DMS79 (cell line): ENCODE data around the gene TEX44.
"Not testable (repeated sequence)": the region's sequence is repeated elsewhere in the genome, so short reads cannot be mapped to it uniquely, and the experiment has no call there.

ENCODE experiments used
- DNase-seq: peaks from one replicate; lab custom pipeline; 2025; lab: John Stamatoyannopoulos, UW

TEX44 gene

DNA sequence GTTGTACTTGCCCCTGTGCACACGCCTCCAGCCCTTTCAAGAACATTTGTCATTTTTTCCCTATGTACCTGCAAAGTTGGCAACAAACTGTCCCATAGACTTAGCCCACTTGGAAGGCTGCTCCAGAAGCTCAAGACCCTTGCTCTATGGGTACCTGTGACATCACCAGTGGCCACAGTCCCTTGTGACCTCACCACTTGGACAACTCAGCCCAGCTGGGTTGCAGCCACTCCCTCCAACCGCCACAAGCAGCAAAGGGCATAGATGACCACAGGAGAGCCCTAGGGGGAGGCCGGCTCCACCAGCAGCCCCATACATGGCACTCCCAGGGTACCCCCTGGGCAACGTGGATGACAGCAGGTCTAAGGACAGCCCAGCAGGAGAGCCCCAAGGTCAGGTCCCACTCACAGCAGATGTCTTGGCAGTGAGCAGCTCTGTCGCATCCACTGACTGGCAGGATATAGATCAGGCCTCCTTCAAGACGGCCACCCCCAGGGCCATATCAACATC lies at the start of gene TEX44:
TEX44 (plus strand) TSS at position 229 of the 510 bp plus-strand sequence; CDS start at position 317, 88 bp downstream.
- no peak for DNase-seq

DNA sequence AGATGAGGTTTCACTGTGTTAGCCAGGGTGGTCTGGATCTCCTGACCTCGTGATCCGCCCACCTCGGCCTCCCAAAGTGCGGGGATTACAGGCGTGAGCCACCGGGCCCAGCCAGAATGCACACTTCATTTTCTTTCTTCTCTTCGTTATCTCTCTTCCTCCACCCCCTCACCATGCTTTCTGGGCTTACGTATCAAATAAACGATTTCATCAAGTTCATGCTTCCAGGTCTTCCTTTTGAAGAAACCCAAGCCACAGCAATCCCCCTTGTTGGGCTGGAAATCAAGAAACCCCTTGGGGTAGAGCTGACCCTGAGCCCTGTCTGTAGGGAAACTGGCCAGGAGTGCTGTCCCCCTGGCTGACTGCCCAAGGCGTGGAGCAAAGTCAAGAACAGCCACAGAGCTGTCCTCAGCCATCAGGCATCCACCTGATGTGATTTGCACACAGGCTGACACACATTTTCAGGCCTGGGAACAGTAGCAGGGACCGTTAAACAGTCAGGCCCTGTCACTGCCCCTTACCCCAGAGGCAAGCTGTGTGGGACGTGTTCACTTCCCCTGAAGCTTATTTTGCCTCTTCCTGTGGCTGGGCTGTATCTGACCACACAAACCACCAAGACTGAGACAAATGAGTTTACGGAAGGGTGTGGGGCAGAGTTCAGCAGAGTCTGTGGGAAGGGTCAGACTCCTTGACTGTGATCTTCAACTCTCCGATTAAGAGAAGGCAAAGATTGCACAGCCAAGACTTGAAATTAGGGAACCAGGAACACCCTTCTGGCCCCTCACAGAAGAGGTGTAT lies 47.4 kb upstream of the TEX44 start:
- no peak for DNase-seq

DNA sequence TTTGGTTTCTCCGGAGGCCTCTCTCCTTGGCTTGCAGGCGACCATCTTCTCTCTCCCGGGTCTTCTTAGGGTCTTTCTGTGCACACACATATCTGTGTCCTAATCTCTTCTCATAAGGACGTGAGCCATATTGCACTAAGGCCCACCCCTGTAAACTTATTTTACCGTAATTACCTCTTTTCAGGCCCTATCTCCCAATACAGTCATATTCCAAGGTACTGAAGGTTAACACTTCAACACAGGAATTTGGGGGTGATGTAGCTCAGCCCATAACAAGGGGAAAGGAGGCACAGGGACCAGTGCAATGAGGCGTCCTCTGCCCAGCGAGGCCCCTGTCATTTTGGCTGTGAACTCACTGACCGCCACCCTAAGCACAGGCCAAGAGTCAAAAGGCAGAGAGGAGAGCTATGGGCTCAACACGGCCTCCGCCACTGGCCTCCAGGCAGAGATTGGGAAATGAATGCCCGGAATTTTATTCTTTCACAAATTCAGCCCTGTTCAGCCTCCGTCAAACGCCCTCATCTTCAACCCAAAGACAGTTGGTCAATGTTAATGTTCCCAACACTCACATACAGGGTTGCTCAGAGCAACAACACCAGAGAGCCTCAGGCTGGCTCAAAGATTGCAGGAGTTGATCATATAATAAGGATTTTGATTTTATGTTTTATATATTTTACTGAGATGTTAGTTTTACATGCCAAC lies 46.5 kb upstream of the TEX44 start:
- DNase-seq: no peak

DNA sequence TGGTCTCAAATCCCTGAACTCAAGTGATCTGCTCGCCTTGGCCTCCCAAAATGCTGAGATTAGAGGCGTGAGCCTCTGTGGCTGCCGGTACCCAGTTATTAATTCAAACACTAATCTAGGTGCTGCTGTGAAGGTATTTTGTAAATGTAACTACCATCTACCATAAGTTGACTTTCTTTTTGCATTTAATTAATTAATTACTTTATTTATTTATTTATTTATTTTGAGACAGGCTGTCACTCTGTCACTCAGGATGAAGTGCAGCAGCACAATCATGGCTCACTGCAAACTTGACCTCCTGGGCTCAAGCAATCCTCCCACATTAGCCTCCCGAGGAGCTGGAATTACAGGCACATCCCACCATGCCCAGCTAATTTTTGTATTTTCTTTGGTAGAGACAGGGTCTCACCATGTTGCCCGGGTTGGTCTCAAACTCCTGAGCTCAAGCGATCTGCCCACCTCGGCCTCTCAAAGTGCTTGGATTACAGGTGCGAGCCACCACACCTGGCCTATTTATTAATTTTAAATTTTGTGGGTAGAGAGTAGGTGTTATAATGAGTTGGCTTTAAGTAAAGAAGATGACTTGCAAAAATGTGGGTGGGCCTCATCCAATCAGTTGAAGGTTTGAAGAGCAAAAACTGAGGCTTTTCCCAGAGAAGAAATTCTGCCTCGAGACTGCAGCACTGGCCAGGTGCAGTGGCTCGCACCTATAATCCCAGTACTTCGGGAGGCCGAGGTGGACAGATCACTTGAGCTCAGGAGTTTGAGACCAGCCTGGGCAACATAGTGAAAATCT lies 45.2 kb upstream of the TEX44 start:
- DNase-seq: no peak

DNA sequence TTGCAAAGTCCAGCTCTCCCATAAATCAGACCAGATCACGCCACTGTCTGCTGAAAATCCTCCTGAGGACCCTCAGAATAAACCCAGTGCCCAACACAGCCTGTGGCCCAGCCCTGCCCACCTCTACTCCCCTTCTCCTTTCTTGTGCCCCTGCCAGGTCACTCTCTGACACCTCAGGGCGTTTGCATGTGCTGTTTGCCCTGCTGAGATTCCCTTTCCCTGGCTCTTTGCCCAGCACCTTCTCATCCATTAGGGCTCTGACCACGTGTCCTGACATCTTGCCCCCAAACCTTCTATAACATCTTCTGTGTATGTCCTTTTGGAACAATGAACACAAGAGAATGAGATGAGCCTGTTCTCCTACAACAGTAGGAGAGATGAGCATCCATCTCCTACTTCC lies 43.9 kb upstream of the TEX44 start:
- DNase-seq: no peak

DNA sequence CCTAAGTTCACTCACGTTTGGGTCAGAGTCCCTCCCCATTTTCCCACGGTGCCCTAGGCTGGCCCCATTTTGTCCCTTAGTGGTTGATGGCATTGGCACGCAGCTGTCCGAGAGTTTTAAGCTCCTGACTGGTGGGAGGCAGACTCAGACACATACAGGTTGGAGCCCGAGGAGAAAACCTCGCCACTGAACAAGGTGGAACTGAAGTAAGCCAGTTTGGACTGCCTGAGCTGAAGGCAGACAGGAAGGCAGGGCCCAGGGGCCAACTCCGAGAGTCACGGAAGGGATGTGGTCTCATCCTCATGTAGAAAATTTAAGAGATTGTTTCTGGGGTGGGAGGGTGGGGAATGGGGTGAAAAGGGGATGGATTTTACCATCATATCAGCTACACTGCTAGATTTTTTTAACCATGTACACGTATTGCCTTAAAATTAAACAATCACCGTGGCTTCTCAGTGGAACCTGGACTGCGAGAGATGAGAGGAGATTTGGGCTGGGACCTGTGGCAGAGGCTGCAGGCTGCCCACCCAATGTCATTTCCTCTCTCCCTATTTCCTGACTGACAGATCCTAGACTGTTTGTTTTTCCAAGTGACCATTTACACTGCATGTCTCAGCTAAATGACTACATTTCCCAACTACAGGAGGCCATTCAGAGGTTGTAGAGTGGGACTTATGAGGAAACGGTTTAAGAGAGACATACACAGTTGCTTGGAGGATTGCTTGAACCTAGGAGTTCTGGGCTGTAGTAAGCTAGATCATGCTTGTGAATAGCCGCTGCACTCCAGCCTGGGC lies 43.0 kb upstream of the TEX44 start:
- no peak for DNase-seq

DNA sequence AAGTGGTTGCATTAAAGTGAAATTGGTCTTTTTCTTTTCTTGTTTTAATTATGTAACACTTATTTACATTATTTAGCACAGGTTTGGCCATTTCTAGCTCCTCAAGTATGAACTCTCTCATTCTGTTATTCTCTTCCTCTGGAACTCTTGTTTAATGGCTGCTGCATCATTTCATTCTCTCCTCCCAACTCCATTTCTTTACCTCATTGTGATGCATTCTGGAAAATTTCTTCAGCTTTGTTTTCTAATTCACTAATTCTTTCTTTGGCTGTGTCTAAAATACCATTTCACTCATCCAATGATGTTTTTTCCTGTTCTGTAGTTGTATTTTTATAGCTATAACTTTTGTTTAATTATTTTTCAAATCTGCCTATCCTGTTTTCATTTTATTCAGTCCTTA lies 39.9 kb upstream of the TEX44 start:
- DNase-seq: no peak

DNA sequence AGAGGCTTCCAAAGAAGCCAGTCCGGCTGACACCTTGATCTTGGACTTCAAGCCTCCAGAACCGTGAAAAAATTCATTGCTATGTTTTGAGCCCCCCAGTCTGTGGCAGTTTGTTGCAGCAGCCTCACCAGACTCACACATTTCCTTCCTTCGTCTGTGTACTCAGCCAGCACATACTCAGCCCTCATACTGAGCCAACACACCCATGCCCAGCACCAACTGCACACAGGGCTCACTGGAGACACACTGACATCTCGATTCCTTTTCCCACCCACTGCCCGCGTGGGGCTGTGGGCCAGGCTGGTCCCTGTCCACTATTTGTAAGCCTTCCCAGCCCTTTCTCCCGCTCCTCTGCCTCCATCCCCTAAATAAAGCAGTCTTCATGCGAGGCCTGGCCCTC lies 38.3 kb upstream of the TEX44 start:
- no peak for DNase-seq

DNA sequence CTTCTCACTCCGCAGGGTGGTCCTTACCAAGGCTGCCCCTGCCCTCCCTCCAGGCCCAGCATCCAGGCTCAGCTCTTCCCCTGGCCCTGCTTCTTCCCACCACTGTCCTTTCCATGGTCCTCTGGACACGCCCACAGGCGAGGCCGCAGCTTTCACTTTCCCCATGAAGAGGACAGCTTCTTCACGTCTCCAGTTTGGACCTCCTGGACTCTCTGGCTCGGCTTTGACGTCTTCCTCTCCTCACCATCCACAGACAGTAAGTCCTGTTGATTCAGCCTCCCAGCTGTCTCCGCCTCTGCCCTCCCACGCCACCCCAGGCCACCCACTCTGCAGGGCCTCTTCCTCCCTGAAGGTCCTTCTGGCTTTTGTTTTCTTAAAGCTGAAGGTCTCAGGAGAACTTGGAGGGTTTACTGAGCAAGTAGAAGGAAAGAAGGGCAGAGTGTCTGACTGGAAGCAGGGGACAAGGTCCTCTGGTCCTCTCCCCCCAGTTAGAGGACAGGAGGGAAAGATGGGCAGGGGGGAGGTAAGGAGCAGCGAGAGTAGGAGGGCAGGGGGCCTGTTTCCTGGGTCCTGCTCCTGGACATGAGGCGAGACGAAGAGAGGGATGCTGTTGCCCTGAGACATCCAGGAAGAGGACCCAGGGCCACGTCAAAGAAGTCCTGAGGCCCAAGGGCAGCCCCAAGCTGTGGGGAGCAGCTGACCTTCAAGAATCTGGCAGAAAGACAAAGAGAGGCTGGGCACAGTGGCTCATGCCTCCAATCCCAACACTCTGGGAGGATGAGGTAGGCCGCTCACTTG lies 37.7 kb upstream of the TEX44 start:
- DNase-seq: no peak

DNA sequence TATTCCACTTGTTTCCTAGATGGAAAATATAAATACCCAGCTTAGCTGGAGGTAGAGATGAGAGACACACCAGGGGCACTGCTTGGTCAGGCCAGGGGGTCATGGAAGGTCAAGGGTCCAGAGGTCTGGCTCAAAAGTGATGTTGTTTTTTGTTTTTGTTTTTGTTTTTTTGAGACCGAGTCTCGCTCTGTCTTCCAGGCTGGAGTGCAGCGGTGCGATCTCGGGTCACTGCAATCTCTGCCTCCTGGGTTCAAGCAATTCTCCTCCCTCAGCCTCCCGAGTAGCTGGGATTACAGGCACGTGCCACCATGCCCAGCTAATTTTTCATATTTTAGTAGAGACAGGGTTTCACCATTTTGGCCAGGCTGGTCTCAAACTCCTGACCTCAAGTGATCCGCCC lies 36.2 kb upstream of the TEX44 start:
- not testable (repeated sequence) for DNase-seq

DNA sequence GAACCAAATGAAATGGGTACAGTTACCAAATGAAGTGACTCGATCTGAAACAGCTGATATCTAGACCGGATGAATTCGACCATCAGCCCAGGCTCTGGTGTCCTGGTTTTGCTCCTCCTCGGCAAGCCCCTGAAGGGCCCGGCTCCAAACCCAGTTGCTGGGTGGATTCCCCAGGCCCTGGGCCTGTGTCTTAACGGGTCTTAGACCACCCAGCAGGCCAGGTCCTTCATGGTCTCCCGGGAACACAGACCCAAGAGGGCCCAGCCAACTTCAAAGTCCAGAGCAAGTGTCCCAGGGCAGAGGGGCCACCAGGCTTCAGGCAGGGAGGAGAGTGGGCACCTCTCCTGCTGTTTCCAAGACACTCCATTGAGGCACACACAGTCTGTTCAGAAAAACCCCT lies 35.7 kb upstream of the TEX44 start:
- no peak for DNase-seq

DNA sequence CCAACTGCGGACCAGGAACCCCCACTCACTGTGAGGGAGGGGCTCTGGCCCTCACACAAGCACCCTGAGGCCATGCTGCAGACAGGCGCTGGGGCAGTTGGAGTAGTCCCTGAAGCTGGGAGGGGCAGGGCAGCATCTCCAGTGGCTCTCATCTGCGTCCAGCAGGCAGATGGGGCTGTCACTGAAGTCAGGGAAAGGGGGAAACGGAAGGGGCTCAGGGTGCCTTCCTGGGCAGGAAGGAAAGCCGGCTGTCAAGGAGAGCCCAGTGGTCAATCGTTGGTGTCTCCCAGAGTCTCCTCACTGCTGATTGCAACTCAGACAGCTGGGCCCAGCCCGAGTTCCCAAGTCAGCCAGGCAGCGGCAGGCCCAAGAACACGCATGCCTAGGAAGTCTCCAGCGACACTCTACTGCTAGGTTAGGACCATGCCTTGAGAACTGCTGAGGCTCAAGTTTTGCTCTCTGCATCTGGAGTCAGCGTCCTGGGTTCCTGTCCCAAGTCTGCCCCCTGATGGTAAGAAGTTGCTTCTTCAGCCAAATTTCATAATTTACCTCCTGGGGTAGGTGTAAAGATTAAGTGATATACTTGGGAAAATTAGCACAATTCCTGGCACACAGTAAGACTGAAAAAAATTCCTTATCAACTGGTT lies 35.0 kb upstream of the TEX44 start:
- no peak for DNase-seq

DNA sequence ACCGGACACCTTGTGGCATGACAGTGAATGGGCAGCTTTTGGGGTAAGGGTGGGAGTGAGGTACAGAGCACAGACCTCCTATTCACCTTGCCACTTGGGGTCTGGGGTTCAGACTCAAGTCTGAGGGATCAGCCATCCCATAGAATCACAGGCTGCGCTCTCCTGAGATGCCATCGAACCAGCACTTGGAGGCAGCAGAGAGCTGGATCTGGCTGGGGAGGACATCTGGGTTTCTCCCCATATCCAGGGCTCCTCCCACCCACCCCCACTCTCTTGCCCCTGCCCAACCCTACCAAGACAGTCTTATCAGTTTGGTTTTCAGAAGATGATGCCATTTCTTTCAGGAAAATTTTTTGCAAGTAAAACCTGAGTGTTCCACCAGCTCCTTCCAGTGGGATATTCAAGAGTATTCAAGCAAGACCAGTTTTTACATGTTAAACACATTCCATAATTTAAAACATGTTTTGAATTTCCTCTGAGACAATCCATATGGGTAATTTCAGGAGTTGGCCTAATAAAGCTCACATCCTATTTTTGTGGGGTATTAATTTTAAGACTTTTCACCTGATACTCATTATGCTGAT lies 29.2 kb upstream of the TEX44 start:
- no peak for DNase-seq

DNA sequence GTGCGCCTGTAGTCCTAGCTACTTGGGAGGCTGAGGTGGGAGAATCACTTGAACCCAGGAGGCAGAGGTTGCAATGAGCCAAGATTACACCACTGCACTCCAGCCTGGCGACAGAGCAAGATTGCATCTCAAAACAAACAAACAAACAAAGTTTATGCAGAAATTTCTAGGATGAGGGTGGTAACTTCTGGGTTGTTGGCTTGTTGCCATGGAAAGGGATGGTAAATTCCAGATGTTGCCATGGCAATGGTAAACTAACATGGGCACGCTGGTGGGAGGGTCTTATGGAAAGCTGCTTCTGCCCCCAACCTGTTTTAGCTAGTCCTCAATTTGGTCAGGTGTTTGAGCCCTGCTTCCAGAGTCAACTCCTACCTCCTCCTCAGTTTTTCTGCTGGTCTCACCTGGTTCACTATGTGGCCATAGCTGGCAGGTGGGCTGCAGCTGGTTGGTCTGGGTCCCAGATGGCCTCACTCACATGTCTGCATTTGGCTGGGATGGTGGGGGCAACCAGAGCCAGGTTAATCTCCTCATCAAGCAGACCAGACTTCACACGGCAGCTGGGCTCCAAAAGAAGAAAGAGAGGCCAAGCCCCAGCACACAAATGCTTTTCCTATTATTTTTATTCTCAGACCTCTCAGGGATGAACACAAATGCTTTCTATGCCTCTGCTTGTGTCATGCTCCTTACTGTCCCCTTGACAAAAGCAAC lies 26.6 kb upstream of the TEX44 start:
- no peak for DNase-seq

DNA sequence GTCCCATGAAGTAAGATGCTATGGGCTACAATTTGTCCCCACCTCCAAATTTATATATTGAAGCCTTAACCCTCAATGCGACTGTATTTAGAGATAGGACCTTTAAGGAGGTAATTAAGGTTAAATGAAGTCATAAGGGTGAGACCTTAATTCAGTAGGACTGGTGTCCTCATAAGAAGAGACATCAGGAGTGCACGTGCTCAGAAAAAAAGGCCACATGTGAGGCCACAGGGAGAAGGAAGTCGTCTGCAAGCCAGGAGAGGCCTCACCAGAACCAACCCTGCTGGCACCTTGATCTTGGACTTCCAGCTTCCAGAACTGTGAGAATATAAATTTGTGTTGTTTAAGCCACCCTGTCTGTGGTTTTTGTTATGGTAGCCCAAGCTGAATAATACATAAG lies 25.5 kb upstream of the TEX44 start:
- DNase-seq: no peak

DNA sequence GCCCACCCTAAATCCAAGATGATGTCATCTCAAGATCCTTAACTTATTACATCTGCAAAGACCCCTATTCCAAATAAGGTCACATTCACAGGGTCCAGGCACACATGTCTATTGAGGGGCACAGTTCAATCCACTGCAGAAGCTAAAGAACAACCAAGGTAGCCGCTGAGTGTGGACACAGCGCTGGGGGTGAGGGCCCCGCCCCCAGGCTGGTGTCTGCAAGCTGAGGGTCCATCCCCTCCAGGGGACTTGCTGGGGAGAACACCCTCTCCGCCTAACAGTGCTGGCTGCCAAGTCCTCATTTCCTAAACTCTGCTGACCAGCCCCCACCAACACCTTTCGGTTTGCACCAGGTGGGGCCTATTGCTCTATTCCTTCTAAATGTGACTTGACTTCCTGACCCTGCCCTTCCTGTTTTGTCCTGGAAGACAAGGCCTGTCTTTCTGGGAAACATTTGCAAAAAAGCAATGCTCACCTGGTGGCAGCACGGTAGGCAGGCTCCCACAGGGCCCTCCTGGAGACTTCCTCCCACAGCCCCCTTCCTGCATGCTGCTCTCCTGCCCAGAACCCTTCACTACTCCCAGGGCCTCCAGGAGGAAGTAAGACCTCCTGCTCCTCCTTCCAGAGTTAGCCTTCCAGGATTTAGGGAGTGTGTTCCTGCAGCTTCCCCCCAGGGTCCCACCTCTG lies 24.4 kb upstream of the TEX44 start:
- DNase-seq: no peak

DNA sequence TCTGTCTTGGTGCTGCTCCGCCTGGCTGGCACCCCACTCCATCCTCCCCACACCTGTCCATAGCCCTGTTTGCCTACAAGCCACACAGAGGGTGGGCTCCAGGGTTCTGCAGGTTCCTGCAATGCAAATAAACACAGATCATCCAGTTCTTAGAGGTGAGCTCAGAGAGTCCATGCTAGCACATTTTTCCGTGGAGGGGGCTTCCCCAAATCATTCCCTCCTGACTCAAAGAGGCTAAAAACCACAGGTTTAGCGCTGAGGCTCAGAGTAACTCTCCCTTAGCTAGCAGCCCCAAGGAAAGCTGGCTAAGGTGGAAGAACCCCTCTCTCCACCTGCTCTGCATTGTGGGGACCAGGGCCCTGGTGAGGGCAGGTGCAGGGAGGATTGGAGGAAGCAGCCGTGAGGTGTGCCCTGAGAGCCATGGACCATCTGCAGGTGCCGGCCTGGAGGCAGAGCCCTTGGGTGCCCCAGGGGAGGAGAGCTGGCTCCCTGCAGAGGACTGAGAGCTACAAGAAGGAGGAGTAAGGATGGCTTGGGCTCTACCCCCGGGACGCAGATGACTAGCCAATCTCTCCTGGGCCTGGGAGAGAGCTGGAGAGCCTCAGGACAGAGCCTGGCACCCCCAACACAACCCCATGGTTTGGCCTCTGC lies 23.8 kb upstream of the TEX44 start:
- no peak for DNase-seq

DNA sequence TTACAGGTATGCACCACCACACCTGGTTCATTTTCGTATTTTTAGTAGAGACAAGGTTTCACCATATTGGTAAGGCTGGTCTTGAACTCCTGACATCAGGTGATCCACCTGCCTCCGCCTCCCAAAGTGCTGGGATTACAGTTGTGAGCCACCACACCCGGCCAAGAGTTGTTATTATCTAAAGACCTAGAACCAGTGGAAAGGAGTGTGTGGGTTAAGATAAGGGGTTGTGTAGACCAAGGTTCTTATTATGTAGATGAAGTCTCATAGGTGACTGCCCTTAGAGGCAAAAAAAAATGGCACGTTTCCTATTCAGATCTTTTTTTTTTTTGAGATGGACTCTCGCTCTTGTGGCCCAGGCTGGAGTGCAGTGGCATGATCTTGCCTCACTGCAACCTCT lies 21.7 kb upstream of the TEX44 start:
- not testable (repeated sequence) for DNase-seq
